LNCAP (cell line): ENCODE measurements around the gene PAX3.

Experiments used
- CTCF ChIP-seq: fragments of 450-650 bp; IDR thresholded peaks from 2 replicates; pipeline ENCODE4 v1.5.1; 2017; ENCODE audit warnings: mild to moderate bottlenecking

The PAX3 gene

GRCh38 chr2:222303828-222304736 is 5.3 kb upstream of the PAX3 start:
- no peak for TF ChIP-seq CTCF

- no peak for TF ChIP-seq CTCF
Observed at GRCh38 chr2:222303045-222303827, 4.4 kb upstream of the PAX3 start.

- TF ChIP-seq CTCF, result no peak
Observed at GRCh38 chr2:222302178-222303018, 3.6 kb upstream of the PAX3 start.

- no peak for TF ChIP-seq CTCF
Observed at GRCh38 chr2:222301796-222302118, 3.0 kb upstream of the PAX3 start.

- TF ChIP-seq CTCF, result no peak
Observed at GRCh38 chr2:222301053-222301795, 2.4 kb upstream of the PAX3 start.

- no peak for TF ChIP-seq CTCF
Observed at GRCh38 chr2:222300726-222301052, 1.9 kb upstream of the PAX3 start.
